Hepatocyte (in vitro differentiated cells): ENCODE measurements around the gene BLOC1S4.

Experiments
- CTCF ChIP-seq: fragments of 200-600 bp; sonication (generic); IDR thresholded peaks from 2 replicates; pipeline ENCODE4 v1.5.1; 2016; ENCODE audit warnings: antibody characterized with exemption, mild to moderate bottlenecking; ENCODE audit not compliant: poor library complexity
- EZH2 ChIP-seq: fragments of 200-600 bp; sonication (generic); IDR thresholded peaks from 2 replicates; pipeline ENCODE4 v1.6.1; 2016; ENCODE audit warnings: antibody characterized with exemption, mild to moderate bottlenecking, borderline replicate concordance

- TF ChIP-seq CTCF (no peak), EZH2 (no peak)
These were observed 5.1 kb downstream of the BLOC1S4 start for GRCh38 chr4:6721121-6721520.
